WERI-Rb-1 (cell line): ENCODE data around the gene ODAD4.

Source experiments
- DNase-seq: peaks from one replicate; pipeline ENCODE4 v3.0.0-alpha.2; 2020
- H3K27ac ChIP-seq: fragments of 250-450 bp; sonication (Bioruptor Pico); 2 replicates; pipeline ENCODE4 v1.5.1; 2020; ENCODE audit warnings: mild to moderate bottlenecking, moderate library complexity
- H3K27me3 ChIP-seq: fragments of 250-450 bp; sonication (Bioruptor Pico); 2 replicates; pipeline ENCODE4 v1.5.1; 2021; ENCODE audit warnings: mild to moderate bottlenecking, low read depth, moderate library complexity; ENCODE audit not compliant: insufficient read depth, severe bottlenecking
- H3K36me3 ChIP-seq: fragments of 250-450 bp; sonication (Bioruptor Pico); 2 replicates; pipeline ENCODE4 v1.5.1; 2020; ENCODE audit warnings: mild to moderate bottlenecking, moderate library complexity
- H3K4me3 ChIP-seq: 2 replicates; pipeline ENCODE4 v1.5.1; 2011; ENCODE audit warnings: low read depth, mild to moderate bottlenecking, control low read depth, low read length
- H3K9me3 ChIP-seq: fragments of 250-450 bp; sonication (Bioruptor Pico); 2 replicates; pipeline ENCODE4 v1.5.1; 2021; ENCODE audit warnings: mild to moderate bottlenecking, moderate library complexity; ENCODE audit not compliant: severe bottlenecking
- TF ChIP-seq, protein P1 (sequence below): IDR thresholded peaks from 2 replicates; pipeline ENCODE4 v1.5.1; 2011; ENCODE audit warnings: low read depth, mild to moderate bottlenecking, control low read depth, inconsistent platforms, low read length

The ODAD4 gene

DNA sequence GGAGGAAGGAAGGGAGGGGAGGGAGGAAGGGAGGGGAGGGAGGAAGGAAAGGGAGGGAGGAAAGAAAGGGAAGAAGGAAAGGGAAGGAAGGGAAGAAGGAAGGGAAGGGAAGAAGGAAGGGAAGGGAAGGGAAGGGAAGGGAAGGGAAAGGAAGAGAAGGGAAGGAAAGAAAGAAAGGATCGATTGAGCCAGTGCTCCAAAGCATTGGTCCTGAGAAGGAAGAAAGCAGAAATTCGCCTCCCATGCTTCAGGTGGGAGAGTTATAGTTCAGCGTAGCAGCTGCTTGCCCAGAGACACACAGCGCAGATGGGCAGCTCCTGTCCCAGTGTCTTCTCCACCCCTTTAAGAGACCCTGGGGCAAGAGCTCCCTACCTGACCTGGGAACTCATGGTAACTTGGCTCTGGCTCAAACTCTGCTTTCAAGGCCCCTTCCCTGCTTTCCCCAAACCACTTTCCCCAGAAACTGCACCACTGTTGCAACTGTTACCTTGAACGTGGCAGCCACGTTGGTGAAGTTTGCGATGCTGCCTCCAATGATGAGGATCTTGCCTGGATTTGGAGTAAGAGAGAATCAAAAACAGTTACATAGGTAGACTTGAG, 26.1 kb upstream of the ODAD4 start:
- TF ChIP-seq, protein P1, sequence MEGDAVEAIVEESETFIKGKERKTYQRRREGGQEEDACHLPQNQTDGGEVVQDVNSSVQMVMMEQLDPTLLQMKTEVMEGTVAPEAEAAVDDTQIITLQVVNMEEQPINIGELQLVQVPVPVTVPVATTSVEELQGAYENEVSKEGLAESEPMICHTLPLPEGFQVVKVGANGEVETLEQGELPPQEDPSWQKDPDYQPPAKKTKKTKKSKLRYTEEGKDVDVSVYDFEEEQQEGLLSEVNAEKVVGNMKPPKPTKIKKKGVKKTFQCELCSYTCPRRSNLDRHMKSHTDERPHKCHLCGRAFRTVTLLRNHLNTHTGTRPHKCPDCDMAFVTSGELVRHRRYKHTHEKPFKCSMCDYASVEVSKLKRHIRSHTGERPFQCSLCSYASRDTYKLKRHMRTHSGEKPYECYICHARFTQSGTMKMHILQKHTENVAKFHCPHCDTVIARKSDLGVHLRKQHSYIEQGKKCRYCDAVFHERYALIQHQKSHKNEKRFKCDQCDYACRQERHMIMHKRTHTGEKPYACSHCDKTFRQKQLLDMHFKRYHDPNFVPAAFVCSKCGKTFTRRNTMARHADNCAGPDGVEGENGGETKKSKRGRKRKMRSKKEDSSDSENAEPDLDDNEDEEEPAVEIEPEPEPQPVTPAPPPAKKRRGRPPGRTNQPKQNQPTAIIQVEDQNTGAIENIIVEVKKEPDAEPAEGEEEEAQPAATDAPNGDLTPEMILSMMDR, result no peak
- H3K36me3 ChIP-seq, result peaks cover 92% of the 10 kb centered on the region
- no peaks in the 10 kb centered on the region for H3K27me3 ChIP-seq
- no peak for DNase-seq
- no peaks in the 10 kb centered on the region for H3K9me3 ChIP-seq
- peak overlapping the region; percentile 21 for H3K27ac ChIP-seq
- no peak overlapping the region for H3K4me3 ChIP-seq

DNA sequence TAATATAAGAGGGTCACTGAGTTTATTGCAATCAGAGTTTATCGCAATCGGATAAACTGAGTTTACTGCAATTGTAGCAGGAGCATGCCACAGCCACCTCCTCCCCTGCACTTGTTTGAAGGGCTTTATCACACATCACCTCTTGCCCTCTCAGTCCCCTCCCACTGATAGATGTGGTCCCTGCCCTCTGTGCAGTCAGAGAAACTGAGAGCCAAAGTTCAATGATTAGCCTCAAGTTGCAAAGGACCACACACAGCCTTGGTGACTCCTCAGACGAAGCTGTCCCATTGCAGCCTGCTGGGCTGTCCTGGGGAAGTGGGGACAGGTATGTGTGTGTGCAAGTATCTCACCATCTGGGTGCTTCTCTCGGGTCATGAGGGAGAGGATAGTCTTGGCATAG, 25.2 kb upstream of the ODAD4 start:
- DNase-seq, result no peak
- TF ChIP-seq, protein P1, result no peak
- no peaks in the 10 kb centered on the region for H3K9me3 ChIP-seq
- peaks cover 92% of the 10 kb centered on the region for H3K36me3 ChIP-seq
- no peak overlapping the region for H3K4me3 ChIP-seq
- H3K27me3 ChIP-seq, result no peaks in the 10 kb centered on the region
- H3K27ac ChIP-seq, result peak overlapping the region; percentile 93

DNA sequence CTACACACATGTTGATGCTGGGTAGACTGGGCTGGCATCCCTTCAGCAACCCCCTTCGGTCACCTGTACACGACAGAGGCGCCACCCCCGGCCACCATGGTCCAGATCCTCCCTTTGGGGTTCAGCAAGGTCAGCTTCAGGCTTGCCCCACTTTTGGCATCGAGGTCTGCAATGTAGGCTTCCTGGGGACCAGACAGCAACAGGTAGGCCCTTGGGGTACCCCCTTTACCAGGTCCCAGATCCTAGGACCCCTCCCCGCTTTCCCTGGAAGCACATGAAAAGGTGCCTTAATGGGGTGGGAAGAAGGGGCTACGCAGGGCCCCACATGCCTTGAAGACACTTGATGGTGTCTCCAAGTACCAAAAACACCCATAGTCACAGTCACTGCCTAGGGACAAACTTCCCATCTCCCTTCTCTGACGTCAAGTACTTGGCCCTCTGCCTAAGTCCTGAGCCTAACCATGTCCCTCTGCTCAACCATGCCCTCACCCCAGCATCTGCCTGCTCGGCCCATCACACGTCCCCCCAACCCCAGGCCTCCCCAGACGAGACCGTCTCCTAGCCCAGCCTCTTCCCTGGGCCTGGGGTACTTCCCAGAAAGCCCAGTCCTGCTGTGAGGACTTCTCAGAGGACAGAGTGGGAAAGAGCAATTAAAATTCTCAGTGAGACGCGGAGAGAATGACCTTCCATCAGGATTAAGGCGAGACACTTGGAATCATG, 23.8 kb upstream of the ODAD4 start:
- Histone ChIP-seq H3K27ac (peak overlapping the region; percentile 93), H3K27me3 (no peaks in the 10 kb centered on the region), H3K36me3 (peaks cover 92% of the 10 kb centered on the region), H3K4me3 (no peak overlapping the region), H3K9me3 (no peaks in the 10 kb centered on the region)
- TF ChIP-seq, protein P1, result no peak
- DNase-seq, result no peak

DNA sequence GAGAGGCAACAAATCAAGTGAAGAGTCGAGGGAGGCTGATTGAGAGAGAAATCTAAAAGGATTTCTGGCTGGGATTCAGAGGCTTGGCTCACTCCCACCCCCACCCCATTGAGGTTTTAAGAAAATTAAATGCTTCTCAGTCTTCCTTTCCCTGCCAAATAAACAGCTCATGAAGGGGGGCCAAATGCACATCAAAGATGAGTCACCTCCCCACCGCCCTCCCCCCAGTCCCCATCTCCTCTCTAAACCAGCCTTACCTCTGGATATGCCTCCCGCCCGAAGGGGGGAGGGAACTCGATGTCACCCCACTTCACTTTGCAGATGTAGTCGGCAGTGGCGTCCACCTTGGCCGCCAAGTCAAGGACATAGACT, 23.2 kb upstream of the ODAD4 start:
- H3K27me3 ChIP-seq, result no peaks in the 10 kb centered on the region
- H3K27ac ChIP-seq, result peak overlapping the region; percentile 93
- H3K4me3 ChIP-seq, result peak overlapping the region; percentile 29
- TF ChIP-seq, protein P1, result no peak
- no peaks in the 10 kb centered on the region for H3K9me3 ChIP-seq
- DNase-seq, result peak; percentile 95
- peaks cover 92% of the 10 kb centered on the region for H3K36me3 ChIP-seq

DNA sequence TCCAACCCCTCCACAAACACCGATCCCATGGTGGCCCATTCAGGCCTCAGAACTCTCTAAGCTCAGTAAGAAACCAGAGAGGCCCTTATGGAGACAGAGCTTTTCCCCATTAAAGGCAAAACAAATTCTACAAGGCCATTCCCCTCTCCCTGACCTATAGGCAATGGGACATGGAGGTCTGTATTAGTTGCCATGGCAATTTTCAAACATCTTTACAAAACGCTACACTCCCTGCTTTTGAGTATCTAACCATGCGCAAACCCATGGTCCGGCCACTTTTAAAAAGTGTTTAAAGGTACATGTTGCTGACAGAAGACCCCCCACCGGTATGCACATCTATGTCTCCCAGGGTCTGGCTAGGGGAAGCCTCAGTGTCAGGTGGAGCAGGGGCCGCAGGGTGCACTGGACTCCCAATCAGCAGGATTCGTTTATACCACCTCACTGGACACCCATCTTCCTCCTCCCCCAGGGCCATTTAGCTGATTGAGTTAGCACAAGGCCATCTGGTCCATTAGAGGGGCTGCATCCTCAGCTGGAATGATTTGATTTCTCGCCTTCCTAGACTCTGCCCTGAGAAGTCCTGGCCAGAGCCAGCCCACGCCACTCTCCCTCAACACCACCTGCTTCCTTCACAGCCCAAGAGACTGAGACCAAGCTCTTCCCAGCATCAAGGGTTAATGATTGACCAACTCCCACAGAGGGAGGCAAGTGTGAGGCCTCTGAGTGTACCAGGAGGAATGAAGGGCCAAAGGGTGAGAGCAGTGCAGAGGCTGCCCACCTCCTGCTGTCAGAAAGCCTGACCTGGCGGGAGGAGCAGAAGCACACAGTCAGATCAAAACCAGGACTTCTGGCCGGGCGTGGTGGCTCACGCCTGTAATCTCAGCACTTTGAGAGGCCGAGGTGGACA, 22.5 kb upstream of the ODAD4 start:
- Histone ChIP-seq H3K4me3 (peak overlapping the region; percentile 29), H3K27me3 (no peaks in the 10 kb centered on the region), H3K9me3 (no peaks in the 10 kb centered on the region), H3K36me3 (peaks cover 92% of the 10 kb centered on the region), H3K27ac (peak overlapping the region; percentile 93)
- peak; percentile 96 for DNase-seq
- TF ChIP-seq, protein P1, result no peak
